Right ventricle myocardium inferior (tissue), 1 donor: Measurements from ENCODE around the gene PLCXD3. TPM values are rescaled to one million over a fixed set of nuclear protein-coding genes. Genes with fewer than 3 reads are reported as not detected.

Experiments used
- ATAC-seq: fragments of 200-7000 bp; cut with Tn5 transposase; one replicate; pipeline ENCODE4 v1.9.1; 2020; ENCODE audit warnings: mild to moderate bottlenecking, moderate library complexity
- DNase-seq: peaks from one replicate; pipeline ENCODE4 v3.0.0; 2021; ENCODE audit errors: missing footprints
- intact Hi-C: fragments of 100-400 bp; cut with DNase I; formaldehyde crosslinking; loops from one replicate; pipeline ENCODE4 v1.11.0; 2022
- total RNA-seq: library from RNA; stranded (reverse); fragmentation: NEBNext Ultra II Directional; extraction: Animal tissue kit (Norgen Biotek cat#: 25700); gene quantifications from one replicate; pipeline ENCODE4 v1.2.1, GENCODE V29; 2021
- donor health status: DM: no; HTN: yes; CAD: no; lungs with severe emphysema.

The PLCXD3 gene
- total RNA-seq, 1 donor from 2014 or later, result 76.6 TPM

DNA sequence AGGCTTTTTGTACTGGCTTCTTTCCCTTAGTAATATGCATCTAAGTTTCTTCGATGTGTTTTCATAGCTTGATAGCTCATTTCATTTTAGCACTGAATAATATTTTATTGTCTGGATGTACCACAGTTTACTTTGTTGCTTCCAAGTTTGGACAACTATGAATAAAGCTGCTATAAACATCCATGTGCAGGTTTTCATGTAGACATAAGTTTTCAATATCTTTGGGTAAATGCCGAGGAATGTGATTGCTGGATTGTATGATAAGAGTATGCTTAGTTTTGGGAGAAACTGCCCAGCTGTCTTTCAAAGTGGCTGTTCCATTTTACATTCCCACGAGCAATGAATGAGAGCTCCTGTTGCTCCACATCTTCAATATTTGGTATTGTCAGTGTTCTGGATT is 84.7 kb downstream of the PLCXD3 start:
- intact Hi-C loops, result no loop called here
- no peak for ATAC-seq
- DNase-seq, result no peak

- no peak for DNase-seq
- no peak for ATAC-seq
- intact Hi-C loops, result no loop called here
Measured at GRCh38 chr5:41420492-41421067, 89.8 kb downstream of the PLCXD3 start.

GRCh38 chr5:41418220-41419031 is 92.0 kb downstream of the PLCXD3 start:
- ATAC-seq (no peak), DNase-seq (no peak)
- intact Hi-C loops, result no loop called here

- ATAC-seq (peak; percentile 43), DNase-seq (peak; percentile 56)
- intact Hi-C loops, result no loop called here
Measured at GRCh38 chr5:41416336-41416735, 94.1 kb downstream of the PLCXD3 start.

- intact Hi-C loops, result no loop called here
- DNase-seq (no peak), ATAC-seq (no peak)
Measured at GRCh38 chr5:41415242-41415641, 95.2 kb downstream of the PLCXD3 start.

GRCh38 chr5:41414598-41414997 is 95.8 kb downstream of the PLCXD3 start:
- ATAC-seq, result peak; percentile 76
- intact Hi-C loops, result no loop called here
- no peak for DNase-seq

DNA sequence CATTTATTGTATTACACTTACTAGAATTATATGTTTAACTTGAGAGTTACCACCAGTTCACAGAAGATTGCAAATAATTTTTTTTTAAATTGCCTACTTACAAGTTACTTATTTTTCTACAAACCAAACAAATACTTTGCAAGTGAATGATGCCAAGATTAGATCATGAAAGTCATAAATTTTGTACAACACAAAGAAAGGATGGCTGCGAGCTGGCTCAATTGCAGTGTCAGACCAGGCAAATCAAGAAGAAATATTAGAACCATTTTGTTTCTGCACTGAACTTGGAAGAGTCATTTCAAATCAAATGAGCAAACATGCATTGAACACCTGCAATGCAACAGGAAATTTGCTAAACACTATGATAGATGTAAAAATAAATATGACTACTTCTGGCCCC is 97.3 kb downstream of the PLCXD3 start:
- DNase-seq, result no peak
- intact Hi-C loops, result no loop called here
- no peak for ATAC-seq

- DNase-seq, result no peak
- ATAC-seq, result no peak
- intact Hi-C loops, result no loop called here
Measured at GRCh38 chr5:41412496-41412895, 97.9 kb downstream of the PLCXD3 start.

DNA sequence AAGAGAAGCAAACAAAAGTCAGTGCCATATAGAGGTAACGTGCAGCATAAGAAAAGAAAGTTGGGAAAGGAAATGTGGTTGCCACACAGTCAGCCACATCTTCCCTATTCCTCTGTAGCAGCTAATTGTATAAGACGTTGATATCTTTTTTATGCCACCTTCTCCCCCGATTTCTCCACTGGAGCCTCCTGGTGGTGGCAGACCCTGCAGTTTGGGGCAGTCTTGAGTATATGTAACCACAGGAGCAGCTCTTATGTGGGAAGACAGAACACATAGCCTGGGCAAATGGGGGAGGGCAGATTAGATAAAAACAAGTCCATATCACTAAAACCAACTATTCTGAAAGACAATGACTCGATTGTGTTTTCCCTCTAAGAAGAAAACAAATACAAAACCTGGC is 99.7 kb downstream of the PLCXD3 start:
- DNase-seq, result no peak
- intact Hi-C loops, result no loop called here
- ATAC-seq, result no peak

DNA sequence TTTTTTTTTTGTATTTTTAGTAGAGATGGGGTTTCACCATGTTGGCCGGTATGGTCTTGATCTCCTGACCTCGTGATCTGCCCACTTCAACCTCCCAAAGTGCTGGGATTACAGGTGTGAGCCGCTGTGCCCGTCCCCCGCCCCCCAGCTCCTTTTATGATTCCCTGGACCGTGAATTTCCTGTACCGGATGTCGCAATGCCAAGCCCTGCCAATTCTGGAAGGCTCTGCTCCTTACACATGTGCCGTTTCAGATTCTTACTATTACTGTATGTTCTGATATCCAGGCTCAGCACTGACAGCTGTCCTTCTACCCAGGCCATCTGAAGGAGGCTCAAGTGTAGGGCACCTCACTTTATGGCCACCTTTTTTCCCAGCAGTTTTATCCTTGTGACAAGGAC is 100.1 kb downstream of the PLCXD3 start:
- ATAC-seq (no peak), DNase-seq (no peak)
- intact Hi-C loops, result no loop called here

DNA sequence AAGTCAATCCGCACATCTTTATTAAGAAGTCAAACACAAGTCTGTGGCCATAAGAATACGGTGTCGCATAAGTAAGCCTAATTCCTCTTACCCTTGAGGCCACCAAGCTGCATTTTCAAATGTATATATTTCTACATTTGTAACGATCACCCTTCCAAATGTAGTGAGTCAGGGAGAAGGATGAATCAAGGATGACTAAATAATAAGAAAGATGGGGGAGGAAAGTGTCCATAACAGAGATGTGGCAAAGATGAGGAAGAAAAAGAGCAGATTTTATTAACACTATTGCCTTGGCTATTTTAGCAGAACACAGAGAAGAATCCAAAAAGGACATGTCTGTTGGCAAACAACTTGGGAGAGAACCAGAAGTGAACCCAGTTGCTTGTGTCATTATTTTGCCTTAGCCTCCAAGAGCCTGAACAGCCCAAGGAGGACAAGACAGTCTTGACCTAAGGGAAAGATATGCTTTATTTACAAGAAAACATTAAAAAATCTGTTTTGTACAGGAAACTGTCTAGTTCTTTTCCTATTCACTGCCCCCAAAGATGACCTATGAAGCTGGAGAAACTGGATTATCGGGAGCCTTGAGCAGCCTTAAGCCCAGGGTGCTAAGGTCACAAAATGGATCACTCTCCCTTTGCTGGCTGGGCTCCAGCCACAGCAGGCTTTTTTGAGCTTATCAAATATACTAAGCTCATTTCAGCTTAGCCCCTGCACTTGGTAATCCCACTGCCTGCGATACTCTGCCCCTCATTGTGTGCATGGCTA is 101.5 kb downstream of the PLCXD3 start:
- DNase-seq (no peak), ATAC-seq (no peak)

DNA sequence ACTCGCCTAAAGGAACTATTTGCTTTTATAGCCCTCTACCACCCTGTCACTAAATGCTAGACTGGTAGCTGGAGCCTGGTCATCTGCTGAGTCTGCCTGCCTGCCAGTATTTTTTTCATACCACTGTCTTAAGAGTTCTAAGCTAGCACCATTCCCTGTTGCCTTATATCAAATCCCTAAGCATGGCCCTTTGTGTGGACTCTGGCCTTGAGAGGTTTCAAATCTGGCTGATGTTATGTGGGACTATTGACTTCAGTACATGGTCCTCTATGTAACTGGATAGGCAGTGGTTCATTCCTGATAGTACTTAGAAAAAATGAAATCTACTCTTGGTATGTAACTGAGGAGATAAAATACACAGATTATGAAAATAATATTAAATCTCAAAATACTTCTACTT is 103.5 kb downstream of the PLCXD3 start:
- intact Hi-C loops, result loop anchor here (2.0 kb wide), 1 partner anchor 50 kb away; no protein-coding TSS in a partner anchor
- no peak for ATAC-seq

More for the DNA sequence above, 101.5 kb downstream of the PLCXD3 start:
- intact Hi-C loops, result no loop called here

GRCh38 chr5:41406424-41406823 is 104.0 kb downstream of the PLCXD3 start:
- intact Hi-C loops, result loop anchor here (2.0 kb wide), 1 partner anchor 50 kb away; no protein-coding TSS in a partner anchor
- no peak for ATAC-seq
- no peak for DNase-seq

More for the DNA sequence above, 103.5 kb downstream of the PLCXD3 start:
- no peak for DNase-seq

DNA sequence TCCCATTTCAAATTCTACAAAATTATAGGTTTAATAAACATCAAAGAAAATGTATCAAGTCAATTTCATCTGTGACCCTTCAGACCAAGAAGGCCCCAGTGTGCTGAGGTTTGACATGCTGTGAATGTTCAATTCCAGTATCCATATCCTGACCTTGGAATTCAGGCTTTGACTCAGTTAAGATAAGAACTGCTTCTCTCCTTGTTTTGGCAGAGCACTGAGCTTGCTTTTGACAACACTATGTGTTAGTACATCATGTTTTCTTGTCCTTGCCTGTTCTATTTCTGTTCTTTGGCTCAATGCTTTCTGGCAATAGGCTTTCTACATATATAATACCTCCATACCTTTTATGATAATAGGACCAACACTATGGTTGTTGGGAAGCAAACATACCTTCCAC is 105.6 kb downstream of the PLCXD3 start:
- ATAC-seq (peak; percentile 94), DNase-seq (no peak)
- intact Hi-C loops, result no loop called here

GRCh38 chr5:41403846-41404245 is 106.6 kb downstream of the PLCXD3 start:
- intact Hi-C loops, result no loop called here
- no peak for ATAC-seq
- no peak for DNase-seq

- DNase-seq (no peak), ATAC-seq (no peak)
- intact Hi-C loops, result no loop called here
Measured at GRCh38 chr5:41402845-41403244, 107.6 kb downstream of the PLCXD3 start.

- intact Hi-C loops, result no loop called here
- DNase-seq (no peak), ATAC-seq (no peak)
Measured at GRCh38 chr5:41399839-41400238, 110.6 kb downstream of the PLCXD3 start.

- no peak for ATAC-seq
- intact Hi-C loops, result no loop called here
Measured at GRCh38 chr5:41392016-41392415, 118.4 kb downstream of the PLCXD3 start.

DNA sequence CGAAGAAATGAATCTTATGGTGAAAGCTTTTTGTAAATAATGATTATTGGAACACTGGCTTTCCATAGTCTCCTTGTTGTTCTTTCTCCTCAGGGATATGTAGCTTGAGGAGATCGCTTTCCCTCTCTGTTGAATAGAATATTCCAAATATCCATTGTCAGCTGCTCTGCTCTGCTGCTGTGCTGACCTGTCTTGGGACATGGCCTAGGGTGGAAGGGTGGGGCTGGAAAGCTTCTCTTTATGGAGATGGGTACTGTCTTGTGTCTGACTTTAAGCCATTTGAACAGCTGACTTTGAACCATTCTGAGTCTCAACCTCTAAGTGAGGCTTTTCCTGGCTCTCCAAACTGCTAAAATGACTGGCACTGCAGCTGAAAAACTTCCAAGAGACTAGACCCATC is 135.8 kb downstream of the PLCXD3 start:
- no peak for DNase-seq
- peak; percentile 3 for ATAC-seq
- intact Hi-C loops, result no loop called here

More at GRCh38 chr5:41392016-41392415, 118.4 kb downstream of the PLCXD3 start:
- DNase-seq, result no peak

DNA sequence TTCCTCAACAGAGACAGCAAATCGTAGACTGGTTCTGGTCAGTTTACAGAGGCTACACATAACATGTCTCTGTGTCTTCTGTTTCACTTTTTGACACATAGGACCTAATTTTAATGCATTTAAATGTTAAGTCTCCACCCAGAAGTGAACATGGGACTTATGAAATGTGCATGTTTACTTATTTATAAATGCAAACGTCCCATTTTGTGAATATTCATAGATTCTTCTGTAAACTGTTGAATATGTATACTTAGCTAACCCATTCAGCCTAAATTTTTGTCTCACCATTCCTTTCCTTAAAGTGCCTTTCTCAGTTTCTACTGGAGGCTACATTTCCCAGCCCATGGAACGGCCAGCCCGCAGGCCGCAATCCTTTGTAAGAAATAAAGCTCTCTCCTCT is 137.2 kb downstream of the PLCXD3 start:
- DNase-seq, result no peak
- intact Hi-C loops, result no loop called here
- ATAC-seq, result no peak
